Measurements from ENCODE around the gene SLC25A43.

DNA sequence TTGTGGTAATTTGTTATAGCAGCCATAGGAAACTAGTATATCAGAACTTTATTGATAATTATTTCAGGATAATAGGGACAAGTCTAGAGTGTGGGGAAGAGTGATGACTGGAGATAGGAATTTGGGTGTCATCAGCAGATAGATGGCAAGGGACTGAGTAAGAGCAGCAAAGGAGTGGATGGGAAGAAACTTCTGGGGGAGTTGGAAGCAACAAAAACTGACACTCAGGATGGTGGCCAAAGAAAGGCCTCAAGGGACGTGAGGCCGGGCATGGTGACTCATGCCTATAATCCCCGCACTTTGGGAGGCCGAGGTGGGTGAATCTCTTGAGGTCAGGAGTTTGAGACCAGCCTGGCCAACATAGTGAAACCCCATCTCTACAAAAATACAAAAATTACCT is 60.0 kb downstream of the SLC25A43 start:
- no peak for TF ChIP-seq GATA2 (IDR thresholded peaks at IDR 0.05; ENCODE audit: low read depth, low read length)
- no peak for TF ChIP-seq GATA3 (IDR thresholded peaks at IDR 0.05; ENCODE audit: low read depth, low read length)

All from SH-SY5Y (cell line).